Gastroesophageal sphincter (tissue), 3 donors: ENCODE measurements around the gene LIX1.

ENCODE experiments used
- POLR2A ChIP-seq, 2 donors: fragments of 450-650 bp; IDR thresholded peaks; one replicate each; pipeline ENCODE4 v1.6.1; 2017; ENCODE audit warnings: antibody characterized with exemption in 2 of 2, mild to moderate bottlenecking in 2 of 2, moderate library complexity in 1 of 2
- TF ChIP-seq, protein P1 (sequence below), 4 experiments: fragments of 200-600 bp in 2 of 4; fragments of 450-650 bp in 2 of 4; sonication (generic) in 1 of 4; IDR thresholded peaks; one replicate each; pipeline ENCODE4 v1.5.1; 2017 to 2019; ENCODE audit warnings: antibody characterized with exemption in 4 of 4, mild to moderate bottlenecking in 2 of 4, moderate library complexity in 2 of 4

DNA sequence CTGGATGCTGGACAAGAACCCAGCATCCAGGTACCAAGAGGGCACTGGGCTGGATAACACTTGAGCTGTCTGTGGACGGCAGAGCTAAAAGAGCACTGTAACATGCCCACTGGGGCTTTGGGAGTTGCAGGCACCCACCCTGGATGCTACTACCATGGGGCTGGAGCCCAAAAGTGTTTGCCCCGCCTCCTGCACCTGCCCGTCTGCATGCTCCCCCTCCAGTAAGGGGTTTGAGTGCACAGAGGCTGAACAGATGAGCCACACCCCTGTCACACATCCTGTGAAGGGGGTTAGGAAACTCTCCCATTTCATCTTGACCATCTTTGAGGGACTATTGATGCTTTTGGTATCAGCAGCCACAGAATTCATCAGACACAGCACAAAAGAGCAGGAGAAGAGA lies 69.0 kb downstream of the LIX1 start:
- TF ChIP-seq, protein P1, sequence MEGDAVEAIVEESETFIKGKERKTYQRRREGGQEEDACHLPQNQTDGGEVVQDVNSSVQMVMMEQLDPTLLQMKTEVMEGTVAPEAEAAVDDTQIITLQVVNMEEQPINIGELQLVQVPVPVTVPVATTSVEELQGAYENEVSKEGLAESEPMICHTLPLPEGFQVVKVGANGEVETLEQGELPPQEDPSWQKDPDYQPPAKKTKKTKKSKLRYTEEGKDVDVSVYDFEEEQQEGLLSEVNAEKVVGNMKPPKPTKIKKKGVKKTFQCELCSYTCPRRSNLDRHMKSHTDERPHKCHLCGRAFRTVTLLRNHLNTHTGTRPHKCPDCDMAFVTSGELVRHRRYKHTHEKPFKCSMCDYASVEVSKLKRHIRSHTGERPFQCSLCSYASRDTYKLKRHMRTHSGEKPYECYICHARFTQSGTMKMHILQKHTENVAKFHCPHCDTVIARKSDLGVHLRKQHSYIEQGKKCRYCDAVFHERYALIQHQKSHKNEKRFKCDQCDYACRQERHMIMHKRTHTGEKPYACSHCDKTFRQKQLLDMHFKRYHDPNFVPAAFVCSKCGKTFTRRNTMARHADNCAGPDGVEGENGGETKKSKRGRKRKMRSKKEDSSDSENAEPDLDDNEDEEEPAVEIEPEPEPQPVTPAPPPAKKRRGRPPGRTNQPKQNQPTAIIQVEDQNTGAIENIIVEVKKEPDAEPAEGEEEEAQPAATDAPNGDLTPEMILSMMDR (IDR thresholded peaks at IDR 0.05): no peak
- TF ChIP-seq POLR2A (IDR thresholded peaks at IDR 0.05): no peak
